Gastroesophageal sphincter (tissue), 3 donors: Measurements from ENCODE around the gene COL18A1.

Experiments used
- EP300 ChIP-seq: sonication (generic); formaldehyde crosslinking; IDR thresholded peaks from one replicate; pipeline ENCODE4 v1.6.1; 2017; ENCODE audit warnings: antibody characterized with exemption, mild to moderate bottlenecking
- POLR2A ChIP-seq, 2 donors: fragments of 450-650 bp; IDR thresholded peaks; one replicate each; pipeline ENCODE4 v1.6.1; 2017; ENCODE audit warnings: antibody characterized with exemption in 2 of 2, mild to moderate bottlenecking in 2 of 2, moderate library complexity in 1 of 2
- POLR2AphosphoS5 ChIP-seq: sonication (generic); formaldehyde crosslinking; IDR thresholded peaks from one replicate; pipeline ENCODE4 v1.6.1; 2017; ENCODE audit warnings: antibody characterized with exemption
- TF ChIP-seq, protein P1 (sequence below), 4 experiments: fragments of 200-600 bp in 2 of 4; fragments of 450-650 bp in 2 of 4; sonication (generic) in 1 of 4; IDR thresholded peaks; one replicate each; pipeline ENCODE4 v1.5.1; 2017 to 2019; ENCODE audit warnings: antibody characterized with exemption in 4 of 4, mild to moderate bottlenecking in 2 of 4, moderate library complexity in 2 of 4

DNA sequence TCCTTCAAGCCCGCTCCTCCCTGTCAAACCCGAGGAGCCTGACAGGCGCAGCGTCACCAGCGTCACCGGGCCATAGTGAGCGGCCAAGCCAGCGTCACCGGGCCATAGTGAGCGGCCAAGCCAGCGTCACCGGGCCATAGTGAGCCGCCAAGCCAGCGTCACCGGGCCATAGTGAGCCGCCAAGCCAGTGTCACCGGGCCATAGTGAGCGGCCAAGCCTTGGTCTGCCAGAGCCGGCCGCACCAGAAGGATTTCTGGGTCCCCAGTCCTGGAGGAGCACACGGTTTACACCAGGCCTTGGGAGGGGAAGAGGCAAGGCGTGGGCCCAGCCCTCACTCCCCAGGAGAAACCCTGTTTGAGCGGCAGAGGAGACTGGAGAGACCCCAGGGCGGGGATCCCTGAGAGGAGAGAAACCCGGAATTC, 39.8 kb upstream of the COL18A1 start:
- no peak for TF ChIP-seq POLR2A (IDR thresholded peaks at IDR 0.05)
- TF ChIP-seq EP300 = no peak
- TF ChIP-seq, protein P1, sequence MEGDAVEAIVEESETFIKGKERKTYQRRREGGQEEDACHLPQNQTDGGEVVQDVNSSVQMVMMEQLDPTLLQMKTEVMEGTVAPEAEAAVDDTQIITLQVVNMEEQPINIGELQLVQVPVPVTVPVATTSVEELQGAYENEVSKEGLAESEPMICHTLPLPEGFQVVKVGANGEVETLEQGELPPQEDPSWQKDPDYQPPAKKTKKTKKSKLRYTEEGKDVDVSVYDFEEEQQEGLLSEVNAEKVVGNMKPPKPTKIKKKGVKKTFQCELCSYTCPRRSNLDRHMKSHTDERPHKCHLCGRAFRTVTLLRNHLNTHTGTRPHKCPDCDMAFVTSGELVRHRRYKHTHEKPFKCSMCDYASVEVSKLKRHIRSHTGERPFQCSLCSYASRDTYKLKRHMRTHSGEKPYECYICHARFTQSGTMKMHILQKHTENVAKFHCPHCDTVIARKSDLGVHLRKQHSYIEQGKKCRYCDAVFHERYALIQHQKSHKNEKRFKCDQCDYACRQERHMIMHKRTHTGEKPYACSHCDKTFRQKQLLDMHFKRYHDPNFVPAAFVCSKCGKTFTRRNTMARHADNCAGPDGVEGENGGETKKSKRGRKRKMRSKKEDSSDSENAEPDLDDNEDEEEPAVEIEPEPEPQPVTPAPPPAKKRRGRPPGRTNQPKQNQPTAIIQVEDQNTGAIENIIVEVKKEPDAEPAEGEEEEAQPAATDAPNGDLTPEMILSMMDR (IDR thresholded peaks at IDR 0.05) = no peak
- no peak for TF ChIP-seq POLR2AphosphoS5
